Mucosa of descending colon (tissue), 3 donors: Measurements from ENCODE around the gene SKA1. TPM values are rescaled to one million over a fixed set of nuclear protein-coding genes. Genes with fewer than 3 reads are reported as not detected.

ENCODE experiments used
- ATAC-seq: fragments of 200-7000 bp; cut with Tn5 transposase; one replicate; pipeline ENCODE4 v1.9.1; 2020; ENCODE audit warnings: mild to moderate bottlenecking, moderate library complexity
- DNase-seq, 3 donors: peaks; one replicate each; pipeline ENCODE4 v3.0.0-alpha.2; 2020
- H3K36me3 ChIP-seq: fragments of 200-600 bp; one replicate; pipeline ENCODE4 v1.8.0; 2021; ENCODE audit warnings: low read depth, mild to moderate bottlenecking
- H3K4me1 ChIP-seq: fragments of 200-600 bp; one replicate; pipeline ENCODE4 v1.8.0; 2021; ENCODE audit warnings: low read depth, mild to moderate bottlenecking
- H3K4me3 ChIP-seq: fragments of 200-600 bp; one replicate; pipeline ENCODE4 v1.8.0; 2021; ENCODE audit warnings: mild to moderate bottlenecking
- H3K9me3 ChIP-seq: fragments of 200-600 bp; one replicate; pipeline ENCODE4 v1.8.0; 2021; ENCODE audit warnings: mild to moderate bottlenecking
- intact Hi-C, 2 donors: fragments of 100-400 bp; cut with DNase I in 1 of 2; cut with micrococcal nuclease in 1 of 2; formaldehyde crosslinking; loops; one replicate each; pipeline versions ENCODE4 v1.11.0 to v1.11.1; 2022; cut with DNase I, micrococcal nuclease
- total RNA-seq, 3 donors: library from RNA; stranded (reverse); fragmentation: NEBNext Ultra II Directional in 2 of 3; extraction: Animal tissue kit (Norgen Biotek cat#: 25700) in 2 of 3; gene quantifications; one replicate each; pipeline versions ENCODE4 v1.2.1 to v1.2.4, GENCODE V29; 2021 to 2023
- TF ChIP-seq, protein P1 (sequence below): fragments of 200-600 bp; IDR thresholded peaks from one replicate; pipeline ENCODE4 v1.8.0; 2022; ENCODE audit warnings: antibody characterized with exemption, mild to moderate bottlenecking
- donor health status: DM: no; HTN: no; CAD: no; lungs with moderate emphysema.
- donor health status: DM: no; HTN: no; CAD: no.
- donor health status: DM: no; HTN: yes; CAD: no.

Gene SKA1
- total RNA-seq, 3 donors from 2014 or later = 1.0 to 7.2 (median 1.0) TPM

DNA sequence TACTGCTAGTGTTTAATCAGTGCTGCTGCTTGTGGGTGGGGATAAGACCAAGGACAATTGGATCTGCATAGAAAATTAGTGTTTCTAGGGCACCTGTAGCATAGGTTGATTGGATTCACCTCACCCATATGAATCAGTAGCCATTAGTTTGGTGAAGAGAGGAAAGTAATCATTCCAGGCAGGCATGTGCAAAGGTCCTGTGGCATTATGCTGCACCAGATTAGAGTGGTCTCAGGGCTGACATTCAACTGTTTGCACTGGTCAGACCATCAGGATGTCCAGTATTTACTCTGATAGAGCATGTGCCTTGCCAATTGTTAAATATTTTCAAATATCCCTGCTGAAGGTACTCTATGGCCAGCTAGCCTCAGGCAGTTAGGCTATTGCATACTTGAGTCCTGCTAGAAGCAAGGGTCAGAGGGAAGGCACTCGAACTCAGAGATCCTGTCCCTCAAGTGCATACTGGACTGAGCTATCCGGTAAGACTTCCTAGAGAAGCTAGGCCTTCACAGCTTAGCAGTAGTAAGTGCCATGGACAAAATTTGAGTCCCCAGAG lies 64.7 kb downstream of the SKA1 start:
- Histone ChIP-seq H3K9me3 (peaks cover 7% of the 10 kb centered on the region), H3K36me3 (no peaks in the 10 kb centered on the region), H3K4me1 (no peaks in the 10 kb centered on the region), H3K4me3 (no peak overlapping the region)
- TF ChIP-seq, protein P1, sequence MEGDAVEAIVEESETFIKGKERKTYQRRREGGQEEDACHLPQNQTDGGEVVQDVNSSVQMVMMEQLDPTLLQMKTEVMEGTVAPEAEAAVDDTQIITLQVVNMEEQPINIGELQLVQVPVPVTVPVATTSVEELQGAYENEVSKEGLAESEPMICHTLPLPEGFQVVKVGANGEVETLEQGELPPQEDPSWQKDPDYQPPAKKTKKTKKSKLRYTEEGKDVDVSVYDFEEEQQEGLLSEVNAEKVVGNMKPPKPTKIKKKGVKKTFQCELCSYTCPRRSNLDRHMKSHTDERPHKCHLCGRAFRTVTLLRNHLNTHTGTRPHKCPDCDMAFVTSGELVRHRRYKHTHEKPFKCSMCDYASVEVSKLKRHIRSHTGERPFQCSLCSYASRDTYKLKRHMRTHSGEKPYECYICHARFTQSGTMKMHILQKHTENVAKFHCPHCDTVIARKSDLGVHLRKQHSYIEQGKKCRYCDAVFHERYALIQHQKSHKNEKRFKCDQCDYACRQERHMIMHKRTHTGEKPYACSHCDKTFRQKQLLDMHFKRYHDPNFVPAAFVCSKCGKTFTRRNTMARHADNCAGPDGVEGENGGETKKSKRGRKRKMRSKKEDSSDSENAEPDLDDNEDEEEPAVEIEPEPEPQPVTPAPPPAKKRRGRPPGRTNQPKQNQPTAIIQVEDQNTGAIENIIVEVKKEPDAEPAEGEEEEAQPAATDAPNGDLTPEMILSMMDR = no peak
- ATAC-seq (no peak), DNase-seq (no peak)
- intact Hi-C loops = no loop called here

DNA sequence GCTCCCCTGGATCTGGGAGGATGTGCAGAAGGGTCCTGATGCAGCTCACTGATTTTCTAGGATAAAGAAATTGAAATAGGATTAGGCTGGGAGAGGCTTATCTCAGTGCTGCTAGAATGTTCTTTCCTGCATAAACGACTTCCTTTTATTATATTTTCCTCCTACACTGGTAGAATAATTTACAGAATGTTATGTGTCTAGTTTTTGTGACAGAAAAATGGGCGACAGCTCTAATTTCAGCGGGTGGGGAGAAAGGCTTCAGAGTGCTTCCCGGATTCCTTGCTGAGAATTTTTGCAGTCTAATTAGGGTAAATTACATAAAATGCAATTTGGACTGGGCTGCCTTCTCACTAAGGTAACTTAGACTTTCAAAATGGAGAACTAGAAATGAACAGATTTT lies 66.2 kb downstream of the SKA1 start:
- Histone ChIP-seq H3K9me3 (peaks cover 9% of the 10 kb centered on the region), H3K4me3 (no peak overlapping the region), H3K36me3 (no peaks in the 10 kb centered on the region), H3K4me1 (no peaks in the 10 kb centered on the region)
- TF ChIP-seq, protein P1 = no peak
- DNase-seq (no peak), ATAC-seq (no peak)
- intact Hi-C loops = no loop called here

DNA sequence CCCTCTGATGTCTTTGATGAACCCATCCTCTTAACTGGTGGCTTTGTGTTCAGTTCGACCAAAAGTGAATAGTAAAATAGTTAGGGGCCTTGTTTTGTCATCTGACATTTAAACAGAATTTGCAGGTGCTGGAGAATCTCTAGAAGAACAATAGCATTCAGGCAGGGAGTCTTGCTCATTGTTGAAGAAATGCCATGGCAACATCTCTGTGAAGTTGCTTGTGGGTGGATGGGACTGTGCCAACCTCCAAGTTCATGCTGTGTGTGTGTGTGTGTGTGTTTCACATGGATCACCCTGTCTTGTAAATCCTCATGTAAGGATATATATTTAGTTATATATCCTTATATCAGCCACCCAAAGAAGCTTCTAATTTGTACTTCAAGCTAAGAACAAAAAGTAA lies 66.7 kb downstream of the SKA1 start:
- no peaks in the 10 kb centered on the region for H3K36me3 ChIP-seq
- H3K9me3 ChIP-seq = peaks cover 9% of the 10 kb centered on the region
- intact Hi-C loops = no loop called here
- DNase-seq (no peak), ATAC-seq (no peak)
- TF ChIP-seq, protein P1 = no peak
- no peak overlapping the region for H3K4me3 ChIP-seq
- no peaks in the 10 kb centered on the region for H3K4me1 ChIP-seq

Other genes with a start within 250 kb of the SKA1 start
- 100 to 1,000 TPM in 2 of 3 donors, 10 to 100 TPM in 1; 52.7 to 179 (median 120) TPM for gene MYO5B, start 179.9 kb upstream of the SKA1 start, total RNA-seq
- gene CFAP53, start 108.6 kb upstream of the SKA1 start, total RNA-seq = under 1 TPM in 2 of 3 donors, not detected in 1; 0.27 to 0.47 TPM
- gene MBD1, start 93.5 kb upstream of the SKA1 start, total RNA-seq = 10 to 100 TPM; 71.4 to 90.2 (median 75.1) TPM
- 10 to 100 TPM; 80.9 to 88.8 (median 83.7) TPM for gene CXXC1, start 87.4 kb upstream of the SKA1 start, total RNA-seq
- gene MAPK4, start 185.0 kb downstream of the SKA1 start, total RNA-seq = 1 to 10 TPM in 1 of 3 donors, under 1 TPM in 2; 0.41 to 9.9 (median 0.43) TPM